Loucy (cell line): ENCODE measurements around the gene SLC23A3.

Experiments
- EZH2phosphoT487 ChIP-seq: fragments of 200-600 bp; IDR thresholded peaks from 2 replicates; pipeline ENCODE4 v1.6.1; 2018; ENCODE audit warnings: antibody characterized with exemption, mild to moderate bottlenecking, moderate library complexity, borderline replicate concordance
- TF ChIP-seq, protein P1 (sequence below): fragments of 200-600 bp; sonication (generic); conservative IDR thresholded peaks from 2 replicates; pipeline ENCODE4 v1.5.1; 2014; ENCODE audit warnings: mild to moderate bottlenecking, antibody characterized with exemption, low read length

DNA sequence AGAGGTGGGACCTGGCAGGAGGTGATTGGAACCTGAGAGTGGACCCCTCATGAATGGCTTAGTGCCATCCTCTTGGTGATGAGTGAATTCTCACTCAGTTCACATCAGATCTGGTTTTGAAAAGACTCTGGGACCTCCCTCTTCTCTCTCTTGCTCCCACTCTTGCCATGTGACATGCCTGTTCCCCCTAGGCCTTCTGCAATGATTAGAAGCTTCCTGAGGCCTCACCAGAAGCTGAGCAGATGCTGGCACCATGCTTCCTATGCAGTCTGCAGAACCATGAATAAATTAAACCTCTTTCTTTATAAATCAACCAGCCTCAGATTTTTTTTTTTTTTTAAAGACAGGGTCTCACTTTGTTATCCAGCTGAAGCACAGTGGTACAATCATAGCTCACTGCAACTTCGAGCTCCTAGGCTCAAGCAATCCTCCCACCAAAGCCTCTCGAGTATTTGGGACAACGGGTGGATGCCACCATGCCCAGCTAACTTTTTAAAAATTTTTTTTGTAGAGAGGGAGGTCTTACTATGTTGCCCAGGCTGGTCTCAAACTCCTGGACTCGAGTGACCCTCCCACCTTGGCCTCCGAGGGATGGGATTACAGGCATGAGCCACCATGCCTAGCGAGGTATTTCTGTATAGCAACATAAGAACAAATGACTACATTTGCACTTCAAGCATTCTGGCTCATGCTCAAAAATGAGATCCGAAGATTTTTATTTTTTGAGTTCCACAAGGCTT is 34.8 kb upstream of the SLC23A3 start:
- TF ChIP-seq, protein P1, sequence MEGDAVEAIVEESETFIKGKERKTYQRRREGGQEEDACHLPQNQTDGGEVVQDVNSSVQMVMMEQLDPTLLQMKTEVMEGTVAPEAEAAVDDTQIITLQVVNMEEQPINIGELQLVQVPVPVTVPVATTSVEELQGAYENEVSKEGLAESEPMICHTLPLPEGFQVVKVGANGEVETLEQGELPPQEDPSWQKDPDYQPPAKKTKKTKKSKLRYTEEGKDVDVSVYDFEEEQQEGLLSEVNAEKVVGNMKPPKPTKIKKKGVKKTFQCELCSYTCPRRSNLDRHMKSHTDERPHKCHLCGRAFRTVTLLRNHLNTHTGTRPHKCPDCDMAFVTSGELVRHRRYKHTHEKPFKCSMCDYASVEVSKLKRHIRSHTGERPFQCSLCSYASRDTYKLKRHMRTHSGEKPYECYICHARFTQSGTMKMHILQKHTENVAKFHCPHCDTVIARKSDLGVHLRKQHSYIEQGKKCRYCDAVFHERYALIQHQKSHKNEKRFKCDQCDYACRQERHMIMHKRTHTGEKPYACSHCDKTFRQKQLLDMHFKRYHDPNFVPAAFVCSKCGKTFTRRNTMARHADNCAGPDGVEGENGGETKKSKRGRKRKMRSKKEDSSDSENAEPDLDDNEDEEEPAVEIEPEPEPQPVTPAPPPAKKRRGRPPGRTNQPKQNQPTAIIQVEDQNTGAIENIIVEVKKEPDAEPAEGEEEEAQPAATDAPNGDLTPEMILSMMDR: no peak
- no peak for TF ChIP-seq EZH2phosphoT487
